B cell (primary cell): ENCODE results near the gene GALNT5. TPM values are rescaled to one million over a fixed set of nuclear protein-coding genes. Genes with fewer than 3 reads are reported as not detected.

ENCODE experiments used
- ATAC-seq: fragments of 200-7000 bp; cut with Tn5 transposase; one replicate; pipeline ENCODE4 v1.10.0; 2021; ENCODE audit warnings: low read depth, mild to moderate bottlenecking, moderate number of reproducible peaks, moderate library complexity
- CTCF ChIA-PET: fragments of 350-600 bp; sonication (Branson Sonifier 250); formaldehyde crosslinking; loops from one replicate; lab custom pipeline; 2021; ENCODE audit warnings: antibody characterized with exemption, inconsistent platforms; lab: Charles Lee
- POLR2A ChIA-PET: fragments of 350-600 bp; sonication (Branson Sonifier 250); formaldehyde crosslinking; loops from one replicate; lab custom pipeline; 2021; ENCODE audit warnings: antibody characterized with exemption; lab: Charles Lee
- DNase-seq: peaks from one replicate; pipeline ENCODE4 v3.0.0; 2013
- H2AFZ ChIP-seq: 2 replicates; pipeline ENCODE4 v1.6.1; 2012; ENCODE audit warnings: mild to moderate bottlenecking, low read depth, low read length; ENCODE audit not compliant: insufficient read depth, poor library complexity, severe bottlenecking
- H3K27ac ChIP-seq, 2 donors: 1 replicate in 1 of 2; 2 replicates in 1 of 2; pipeline ENCODE4 v1.5.1; 2012 to 2013; ENCODE audit warnings: low read length in 2 of 2, mild to moderate bottlenecking in 2 of 2, moderate library complexity in 1 of 2
- H3K27me3 ChIP-seq, 4 experiments: fragments of 200-600 bp in 1 of 4; sonication (generic) in 1 of 4; replicated peaks in 1 of 4; 1 replicate in 2 of 4; 2 replicates in 2 of 4; pipeline versions ENCODE4 v1.6.1 to v1.7.0; 2013 to 2016; ENCODE audit warnings: low read length in 3 of 4, mild to moderate bottlenecking in 2 of 4, mixed read lengths in 1 of 4, moderate library complexity in 1 of 4; ENCODE audit not compliant: insufficient read depth in 4 of 4, control insufficient read depth in 3 of 4; ENCODE audit errors: control extremely low read depth in 1 of 4
- H3K36me3 ChIP-seq, 2 experiments: replicated peaks in 1 of 2; 1 replicate in 1 of 2; 2 replicates in 1 of 2; pipeline versions ENCODE4 v1.6.1 to v1.7.1; 2013; ENCODE audit warnings: low read length in 1 of 2; ENCODE audit not compliant: insufficient read depth in 2 of 2, control insufficient read depth in 1 of 2; ENCODE audit errors: control extremely low read depth in 1 of 2, extremely low read depth in 1 of 2
- H3K4me1 ChIP-seq, 2 donors: fragments of 200-600 bp in 1 of 2; sonication (generic) in 1 of 2; 1 replicate in 1 of 2; 2 replicates in 1 of 2; pipeline versions ENCODE4 v1.5.1 to v1.6.1; 2013 to 2017; ENCODE audit warnings: low read length in 2 of 2; ENCODE audit not compliant: control insufficient read depth in 2 of 2, insufficient read depth in 2 of 2
- H3K4me2 ChIP-seq: replicated peaks from 2 replicates; pipeline ENCODE3; 2012; ENCODE audit warnings: mild to moderate bottlenecking, low read depth, low read length; ENCODE audit not compliant: poor library complexity, severe bottlenecking
- H3K4me3 ChIP-seq, 5 experiments: fragments of 200-600 bp in 1 of 5; sonication (generic) in 1 of 5; 1 replicate in 3 of 5; 2 replicates in 2 of 5; pipeline versions ENCODE4 v1.5.1 to v1.7.0; 2011 to 2016; ENCODE audit warnings: low read length in 4 of 5, mild to moderate bottlenecking in 4 of 5, low read depth in 2 of 5, control low read depth in 1 of 5, moderate library complexity in 1 of 5; ENCODE audit not compliant: insufficient read depth in 1 of 5; ENCODE audit errors: control extremely low read depth in 1 of 5, extremely low read depth in 1 of 5
- H3K79me2 ChIP-seq: fragments of 200-600 bp; sonication (generic); one replicate; pipeline ENCODE4 v1.6.0; 2016; ENCODE audit warnings: low read length; ENCODE audit not compliant: control insufficient read depth, insufficient read depth
- H3K9ac ChIP-seq: fragments of 200-600 bp; sonication (generic); 2 replicates; pipeline ENCODE4 v1.6.1; 2017; ENCODE audit warnings: mild to moderate bottlenecking, low read length, moderate library complexity
- H3K9me3 ChIP-seq, 3 donors: one replicate each; pipeline versions ENCODE4 v1.6.1 to v1.7.1; 2013; ENCODE audit warnings: low read length in 2 of 3; ENCODE audit not compliant: control insufficient read depth in 2 of 3, insufficient read depth in 1 of 3; ENCODE audit errors: control extremely low read depth in 1 of 3
- H4K20me1 ChIP-seq: 2 replicates; pipeline ENCODE4 v1.6.0; 2012; ENCODE audit warnings: mild to moderate bottlenecking, low read length; ENCODE audit not compliant: insufficient read depth, control insufficient read depth, poor library complexity, severe bottlenecking
- H3K27ac Mint-ChIP-seq: one replicate; pipeline ENCODE4 v1.8.0; 2021; ENCODE audit warnings: mixed read lengths
- H3K27me3 Mint-ChIP-seq: one replicate; pipeline ENCODE4 v1.8.0; 2021; ENCODE audit warnings: mixed read lengths
- H3K4me1 Mint-ChIP-seq: one replicate; pipeline ENCODE4 v1.8.0; 2021; ENCODE audit warnings: mixed read lengths
- H3K4me3 Mint-ChIP-seq: one replicate; pipeline ENCODE4 v1.8.0; 2021; ENCODE audit warnings: mixed read lengths
- H3K9me3 Mint-ChIP-seq: one replicate; pipeline ENCODE4 v1.8.0; 2022; ENCODE audit warnings: mixed read lengths; ENCODE audit not compliant: insufficient read depth
- CTCF ChIP-seq: fragments of 200-600 bp; IDR thresholded peaks from one replicate; pipeline ENCODE4 v1.8.0; 2022; ENCODE audit warnings: antibody characterized with exemption, mild to moderate bottlenecking
- EZH2 ChIP-seq: IDR thresholded peaks from 2 replicates; pipeline ENCODE4 v1.6.1; 2012; ENCODE audit warnings: borderline replicate concordance, low read depth, mild to moderate bottlenecking, moderate library complexity, low read length; ENCODE audit not compliant: insufficient read depth, poor library complexity, severe bottlenecking
- WGBS: methylation state at CpG from one replicate; pipeline ENCODE4 v1.1.5; 2013; ENCODE audit warnings: missing lambda C conversion rate; ENCODE audit not compliant: insufficient coverage; 5-methylcytosine and 5-hydroxymethylcytosine counted together
- intact Hi-C: fragments of 100-400 bp; cut with micrococcal nuclease; formaldehyde crosslinking; loops from one replicate; pipeline ENCODE4 v1.10.0; 2022
- polyA plus RNA-seq: library from polyadenylated mRNA; depleted of rRNA; stranded (reverse); fragments of >200 nt; gene quantifications from 2 replicates; pipeline ENCODE4 v1.2.3, GENCODE V29; 2012
- total RNA-seq, 2 donors: library from RNA; stranded (reverse); fragments of 120-200 nt in 1 of 2; gene quantifications; 1 replicate in 1 of 2; 2 replicates in 1 of 2; pipeline versions ENCODE4 v1.2.3 to v1.2.4, GENCODE V29; 2013 to 2022

GALNT5 gene
- total and polyA plus RNA-seq, 2 donors (not counting 1 experiment from before 2014, with no cell fraction given), result not detected

- Histone ChIP-seq H3K9ac (no peak overlapping the region), H3K36me3 (no peaks in the 10 kb centered on the region)
Measured at GRCh38 chr2:157259386-157259785, 1.9 kb downstream of the GALNT5 start.

GRCh38 chr2:157259960-157260359 is 2.5 kb downstream of the GALNT5 start:
- Histone ChIP-seq H3K27me3 (peaks cover 0 to 4% (median 0%) of the 10 kb centered on the region in 4 experiments), H4K20me1 (no peaks in the 10 kb centered on the region), H3K27ac (no peak overlapping the region), H3K9me3 (no peaks in the 10 kb centered on the region), H2AFZ (no peak overlapping the region), H3K4me1 (peaks cover 0 to 3% of the 10 kb centered on the region in 2 donors), H3K79me2 (no peaks in the 10 kb centered on the region), H3K4me2 (no peak overlapping the region), H3K36me3 (no peaks in the 10 kb centered on the region), H3K9ac (no peak overlapping the region), H3K4me3 (no peak overlapping the region)
- DNase-seq (no peak), ATAC-seq (no peak)
- ChIA-PET POLR2A (no interaction called here), CTCF (no interaction called here)
- Mint-ChIP-seq H3K27ac (no peak overlapping the region), H3K9me3 (no peaks in the 10 kb centered on the region), H3K27me3 (peaks cover 27% of the 10 kb centered on the region), H3K4me1 (peaks cover 4% of the 10 kb centered on the region), H3K4me3 (no peak overlapping the region)
- intact Hi-C loops, result no loop called here
- TF ChIP-seq CTCF, result no peak
- no peak for TF ChIP-seq EZH2
- 100% methylated on average over 2 of the region's 2 CpGs for WGBS

More at GRCh38 chr2:157259386-157259785, 1.9 kb downstream of the GALNT5 start:
- Histone ChIP-seq H3K27ac (no peak overlapping the region), H3K4me3 (no peak overlapping the region), H3K4me1 (peaks cover 0 to 3% of the 10 kb centered on the region in 2 donors), H2AFZ (no peak overlapping the region), H3K9me3 (no peaks in the 10 kb centered on the region), H3K27me3 (peaks cover 0 to 4% (median 0%) of the 10 kb centered on the region in 4 experiments), H4K20me1 (no peaks in the 10 kb centered on the region), H3K79me2 (no peaks in the 10 kb centered on the region), H3K4me2 (no peak overlapping the region)
- Mint-ChIP-seq H3K4me1 (peaks cover 4% of the 10 kb centered on the region), H3K9me3 (no peaks in the 10 kb centered on the region), H3K4me3 (no peak overlapping the region), H3K27me3 (peaks cover 27% of the 10 kb centered on the region), H3K27ac (no peak overlapping the region)
- ChIA-PET POLR2A (no interaction called here), CTCF (no interaction called here)
- DNase-seq (no peak), ATAC-seq (no peak)
- 100% methylated on average over 1 of the region's 2 CpGs for WGBS
- intact Hi-C loops, result no loop called here
- TF ChIP-seq EZH2 (no peak), CTCF (no peak)
